ENCODE results near the gene C10orf90.

DNA sequence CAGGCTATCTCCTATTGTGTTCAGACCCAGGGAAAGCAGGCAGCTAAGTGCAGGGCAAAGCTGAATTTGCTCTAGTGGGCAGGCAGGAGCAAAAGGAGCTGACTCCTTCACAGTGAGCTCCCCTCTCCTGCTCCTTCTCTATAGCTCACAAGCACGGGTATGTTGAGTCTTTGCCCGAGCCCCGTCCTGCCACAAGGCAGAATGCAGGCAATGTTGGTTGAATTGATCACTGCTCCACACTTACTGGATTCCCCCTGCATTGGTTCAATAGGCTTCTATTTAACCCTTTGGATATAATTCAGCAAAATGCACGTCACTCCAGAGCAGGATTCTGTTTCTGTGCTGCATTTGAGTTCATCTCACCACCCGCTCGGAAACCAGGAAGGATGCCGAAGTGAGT lies 16.2 kb upstream of the C10orf90 start:
- TF ChIP-seq, protein P1, sequence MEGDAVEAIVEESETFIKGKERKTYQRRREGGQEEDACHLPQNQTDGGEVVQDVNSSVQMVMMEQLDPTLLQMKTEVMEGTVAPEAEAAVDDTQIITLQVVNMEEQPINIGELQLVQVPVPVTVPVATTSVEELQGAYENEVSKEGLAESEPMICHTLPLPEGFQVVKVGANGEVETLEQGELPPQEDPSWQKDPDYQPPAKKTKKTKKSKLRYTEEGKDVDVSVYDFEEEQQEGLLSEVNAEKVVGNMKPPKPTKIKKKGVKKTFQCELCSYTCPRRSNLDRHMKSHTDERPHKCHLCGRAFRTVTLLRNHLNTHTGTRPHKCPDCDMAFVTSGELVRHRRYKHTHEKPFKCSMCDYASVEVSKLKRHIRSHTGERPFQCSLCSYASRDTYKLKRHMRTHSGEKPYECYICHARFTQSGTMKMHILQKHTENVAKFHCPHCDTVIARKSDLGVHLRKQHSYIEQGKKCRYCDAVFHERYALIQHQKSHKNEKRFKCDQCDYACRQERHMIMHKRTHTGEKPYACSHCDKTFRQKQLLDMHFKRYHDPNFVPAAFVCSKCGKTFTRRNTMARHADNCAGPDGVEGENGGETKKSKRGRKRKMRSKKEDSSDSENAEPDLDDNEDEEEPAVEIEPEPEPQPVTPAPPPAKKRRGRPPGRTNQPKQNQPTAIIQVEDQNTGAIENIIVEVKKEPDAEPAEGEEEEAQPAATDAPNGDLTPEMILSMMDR (IDR thresholded peaks at IDR 0.05), result no peak
- no peak for TF ChIP-seq POLR2A (IDR thresholded peaks at IDR 0.05)
- no peak for TF ChIP-seq POLR2AphosphoS5 (IDR thresholded peaks at IDR 0.05)
- no peak for TF ChIP-seq EP300 (IDR thresholded peaks at IDR 0.05)
